Left lobe of liver (tissue), 2 donors: ENCODE measurements around the gene MAP2. TPM values are rescaled to one million over a fixed set of nuclear protein-coding genes. Genes with fewer than 3 reads are reported as not detected.
A peak's percentile ranks its signal among the peaks of the same experiment; 100 is the strongest.

ENCODE experiments used
- ATAC-seq: fragments of 200-7000 bp; cut with Tn5 transposase; one replicate; pipeline ENCODE4 v1.9.1; 2020; ENCODE audit warnings: mild to moderate bottlenecking, moderate library complexity
- DNase-seq: peaks from one replicate; pipeline ENCODE4 v3.0.0-alpha.2; 2020; ENCODE audit warnings: low spot score
- total RNA-seq: library from RNA; stranded (reverse); gene quantifications from one replicate; pipeline ENCODE4 v1.2.1, GENCODE V29; 2021
- donor health status: DM: no; HTN: no; CAD: no; lungs with moderate emphysema.
- donor health status: DM: no; HTN: yes; CAD: no.

The MAP2 gene, protein sequence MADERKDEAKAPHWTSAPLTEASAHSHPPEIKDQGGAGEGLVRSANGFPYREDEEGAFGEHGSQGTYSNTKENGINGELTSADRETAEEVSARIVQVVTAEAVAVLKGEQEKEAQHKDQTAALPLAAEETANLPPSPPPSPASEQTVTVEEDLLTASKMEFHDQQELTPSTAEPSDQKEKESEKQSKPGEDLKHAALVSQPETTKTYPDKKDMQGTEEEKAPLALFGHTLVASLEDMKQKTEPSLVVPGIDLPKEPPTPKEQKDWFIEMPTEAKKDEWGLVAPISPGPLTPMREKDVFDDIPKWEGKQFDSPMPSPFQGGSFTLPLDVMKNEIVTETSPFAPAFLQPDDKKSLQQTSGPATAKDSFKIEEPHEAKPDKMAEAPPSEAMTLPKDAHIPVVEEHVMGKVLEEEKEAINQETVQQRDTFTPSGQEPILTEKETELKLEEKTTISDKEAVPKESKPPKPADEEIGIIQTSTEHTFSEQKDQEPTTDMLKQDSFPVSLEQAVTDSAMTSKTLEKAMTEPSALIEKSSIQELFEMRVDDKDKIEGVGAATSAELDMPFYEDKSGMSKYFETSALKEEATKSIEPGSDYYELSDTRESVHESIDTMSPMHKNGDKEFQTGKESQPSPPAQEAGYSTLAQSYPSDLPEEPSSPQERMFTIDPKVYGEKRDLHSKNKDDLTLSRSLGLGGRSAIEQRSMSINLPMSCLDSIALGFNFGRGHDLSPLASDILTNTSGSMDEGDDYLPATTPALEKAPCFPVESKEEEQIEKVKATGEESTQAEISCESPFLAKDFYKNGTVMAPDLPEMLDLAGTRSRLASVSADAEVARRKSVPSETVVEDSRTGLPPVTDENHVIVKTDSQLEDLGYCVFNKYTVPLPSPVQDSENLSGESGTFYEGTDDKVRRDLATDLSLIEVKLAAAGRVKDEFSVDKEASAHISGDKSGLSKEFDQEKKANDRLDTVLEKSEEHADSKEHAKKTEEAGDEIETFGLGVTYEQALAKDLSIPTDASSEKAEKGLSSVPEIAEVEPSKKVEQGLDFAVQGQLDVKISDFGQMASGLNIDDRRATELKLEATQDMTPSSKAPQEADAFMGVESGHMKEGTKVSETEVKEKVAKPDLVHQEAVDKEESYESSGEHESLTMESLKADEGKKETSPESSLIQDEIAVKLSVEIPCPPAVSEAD (N-terminal part only)
- 2.3 TPM for total RNA-seq

- ATAC-seq (peak; percentile 98), DNase-seq (peak; percentile 75)
Observed at GRCh38 chr2:209423562-209424198, at the start of gene MAP2. Gene MAP2 (plus strand): TSS chr2:209424047. CDS start chr2:209653171, 229,124 bp downstream.

DNA sequence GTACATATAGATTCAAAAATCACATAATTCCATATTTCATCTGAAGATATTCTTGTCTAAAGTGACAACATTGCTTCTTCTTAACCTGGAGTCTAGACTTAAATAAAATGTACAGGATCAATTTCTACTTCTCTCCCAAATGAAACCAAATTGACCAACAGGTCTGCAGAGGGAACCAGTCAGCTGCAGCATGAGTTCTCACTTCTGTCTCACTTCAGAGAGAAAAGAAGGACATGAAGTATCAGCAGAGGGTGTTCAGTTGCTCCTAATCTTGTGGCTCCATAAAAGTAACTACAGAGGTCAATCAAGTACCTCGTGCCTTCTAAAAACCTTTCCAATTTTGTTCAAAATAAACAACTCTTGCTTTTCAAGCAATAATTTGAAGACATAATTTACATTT is 47.2 kb upstream of the MAP2 start:
- no peak for DNase-seq
- no peak for ATAC-seq

DNA sequence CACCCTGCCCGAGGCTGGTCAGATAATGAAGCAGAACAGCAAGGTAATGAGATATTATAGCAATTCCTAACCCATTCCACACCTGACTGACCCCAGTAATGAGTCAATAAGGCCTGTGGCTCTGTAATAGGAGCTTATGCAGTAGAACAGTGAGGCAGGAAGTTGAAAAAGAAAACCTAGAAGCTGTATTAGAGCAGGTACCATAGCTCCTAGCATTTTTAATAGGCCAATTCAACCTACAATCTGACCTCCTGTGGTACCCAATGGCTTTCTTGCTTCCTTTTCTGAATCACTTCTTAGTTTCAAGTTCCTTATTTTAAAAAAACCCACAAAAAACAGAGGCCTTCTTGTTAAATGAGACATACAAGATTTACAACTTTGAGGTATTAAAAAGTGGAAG is 43.6 kb upstream of the MAP2 start:
- DNase-seq (no peak), ATAC-seq (no peak)

DNA sequence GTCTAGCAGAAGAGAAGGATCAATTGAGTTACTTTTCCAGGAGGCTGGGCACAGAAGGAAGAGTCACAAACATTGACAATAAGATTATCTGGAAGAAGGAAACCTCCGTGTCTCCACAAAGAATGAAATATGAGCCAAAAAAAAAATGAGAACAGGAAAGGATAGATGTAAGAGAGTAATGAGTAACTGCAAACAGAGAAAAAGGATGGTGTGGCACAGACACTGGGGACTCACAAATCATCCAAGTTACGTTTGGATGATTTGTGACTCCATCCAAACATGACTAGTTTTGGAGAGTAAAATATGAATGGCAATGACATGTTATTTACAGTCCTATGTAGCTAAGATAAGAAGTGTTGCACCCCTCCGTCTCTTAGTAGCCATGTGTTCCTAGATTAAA is 42.8 kb upstream of the MAP2 start:
- DNase-seq (no peak), ATAC-seq (no peak)

DNA sequence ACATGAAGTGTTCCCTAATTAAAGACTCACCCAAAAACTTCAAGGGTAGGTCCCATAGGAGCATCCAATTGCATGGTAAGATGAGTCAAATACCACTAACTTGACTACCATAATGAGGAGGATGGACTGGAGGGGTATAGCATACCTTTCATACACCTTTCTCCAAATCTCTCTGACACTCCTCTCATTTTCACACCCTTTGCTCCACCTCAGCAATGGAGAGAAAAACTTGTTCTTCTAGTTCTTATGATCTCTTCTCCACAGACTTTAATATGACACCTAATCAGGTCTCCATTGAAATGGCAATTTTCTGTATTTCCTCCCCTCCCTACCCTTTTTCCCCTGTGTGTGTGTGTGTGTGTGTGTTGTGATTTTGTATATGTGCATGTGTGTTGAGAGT is 41.1 kb upstream of the MAP2 start:
- no peak for ATAC-seq
- no peak for DNase-seq

DNA sequence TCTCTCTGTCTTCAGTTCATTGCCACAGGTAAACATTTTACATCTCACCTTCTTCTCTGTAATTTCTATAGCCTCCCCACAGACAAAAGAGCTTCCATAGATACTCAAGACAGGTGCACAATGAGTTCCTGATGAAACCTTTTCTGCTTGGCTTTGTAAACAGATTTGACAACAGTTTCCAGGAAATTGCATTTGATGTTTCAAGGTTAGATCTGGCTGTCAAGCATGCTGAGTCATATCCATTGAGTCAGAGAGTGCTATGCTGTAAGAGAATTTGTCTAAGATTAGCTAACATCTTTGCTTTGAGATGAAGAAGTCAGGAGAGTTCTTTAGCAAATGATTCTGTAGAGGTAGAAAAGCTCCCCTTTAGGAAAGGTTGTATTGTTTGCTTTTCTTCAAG is 40.6 kb upstream of the MAP2 start:
- ATAC-seq (no peak), DNase-seq (no peak)

DNA sequence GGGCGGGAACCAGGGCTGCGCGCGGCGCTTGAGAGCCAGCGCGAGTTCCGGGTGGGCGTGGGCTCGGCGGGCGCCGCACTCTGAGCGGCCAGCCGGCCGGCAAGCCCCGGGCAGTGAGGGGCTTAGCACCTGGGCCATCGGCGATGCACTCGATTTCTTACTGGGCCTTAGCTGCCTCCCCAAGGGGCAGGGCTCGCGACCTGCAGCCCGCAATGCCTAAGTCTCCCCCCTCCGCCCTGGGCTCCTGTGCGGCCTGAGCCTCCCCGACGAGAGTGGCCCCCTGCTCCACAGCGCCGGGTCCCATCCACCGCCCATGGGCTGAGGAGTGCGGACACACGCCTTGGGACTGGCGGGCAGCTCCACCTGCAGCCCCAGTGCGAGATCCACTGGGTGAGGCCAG is 36.5 kb upstream of the MAP2 start:
- DNase-seq (no peak), ATAC-seq (no peak)

- DNase-seq: no peak
- no peak for ATAC-seq
Observed at GRCh38 chr2:209388446-209389037, 35.3 kb upstream of the MAP2 start.

GRCh38 chr2:209389171-209389618 is 34.7 kb upstream of the MAP2 start:
- DNase-seq: no peak
- ATAC-seq: no peak

DNA sequence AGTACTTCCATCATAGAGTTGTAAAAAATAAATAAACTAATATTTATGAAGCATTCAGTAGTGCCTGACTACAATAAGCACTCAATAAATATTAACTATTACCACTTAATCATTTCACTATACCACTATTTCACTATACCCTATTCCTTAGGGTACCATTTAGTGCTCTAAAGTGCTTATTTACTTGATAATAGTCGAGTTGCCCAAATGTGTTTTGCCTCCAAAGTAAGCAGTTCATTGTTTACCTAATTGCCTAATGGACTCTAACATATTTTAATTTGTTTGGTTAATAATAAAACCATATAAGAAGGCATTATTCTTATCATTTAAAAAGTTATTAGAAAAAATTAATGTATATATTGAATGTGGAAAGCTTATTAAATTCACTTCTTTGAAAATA is 33.0 kb upstream of the MAP2 start:
- ATAC-seq: no peak
- DNase-seq: no peak

- DNase-seq (no peak), ATAC-seq (no peak)
Observed at GRCh38 chr2:209391776-209392401, 32.0 kb upstream of the MAP2 start.

- no peak for DNase-seq
- ATAC-seq: no peak
Observed at GRCh38 chr2:209395229-209395628, 28.6 kb upstream of the MAP2 start.

- ATAC-seq (no peak), DNase-seq (no peak)
Observed at GRCh38 chr2:209395652-209396051, 28.2 kb upstream of the MAP2 start.

DNA sequence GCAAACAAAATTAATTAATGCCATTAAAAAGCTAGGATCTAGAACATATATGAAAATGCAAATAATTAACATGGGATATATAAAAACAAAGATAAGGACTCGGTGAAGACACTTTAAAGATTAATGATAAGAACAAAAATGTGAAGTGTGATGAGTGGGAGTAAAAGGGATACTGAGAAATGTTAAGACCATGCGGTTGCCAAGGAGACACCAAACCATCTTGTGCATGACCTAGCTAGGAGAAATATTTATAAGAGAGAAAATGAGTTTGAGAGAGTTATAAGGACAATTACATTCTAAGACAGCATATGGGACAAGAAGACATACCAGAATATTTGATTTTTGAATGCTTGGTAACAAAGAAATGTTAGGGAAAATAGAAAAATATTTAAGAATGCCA is 25.4 kb upstream of the MAP2 start:
- ATAC-seq (no peak), DNase-seq (no peak)

- ATAC-seq (no peak), DNase-seq (no peak)
Observed at GRCh38 chr2:209401788-209402187, 22.1 kb upstream of the MAP2 start.

DNA sequence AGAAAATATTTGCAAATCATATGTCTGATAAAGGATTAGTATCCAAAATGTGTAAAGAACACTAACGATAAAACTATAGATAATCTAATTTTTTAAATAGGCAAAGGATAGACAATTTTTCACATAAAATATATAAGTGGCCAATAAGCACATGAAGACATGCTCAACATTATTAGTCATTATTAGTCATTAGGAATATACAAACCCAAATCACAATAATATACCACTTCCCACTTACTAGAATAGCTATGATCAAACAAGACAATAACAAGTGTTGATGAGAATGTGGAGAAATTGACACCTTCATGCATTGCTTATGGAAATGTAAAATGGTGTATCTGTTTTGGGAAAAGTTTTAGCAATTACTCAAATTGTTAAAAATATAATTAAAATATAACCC is 12.6 kb upstream of the MAP2 start:
- ATAC-seq: no peak

GRCh38 chr2:209411718-209412117 is 12.1 kb upstream of the MAP2 start:
- DNase-seq: no peak
- no peak for ATAC-seq

More for the DNA sequence above, 12.6 kb upstream of the MAP2 start:
- DNase-seq: no peak

- no peak for DNase-seq
- ATAC-seq: no peak
Observed at GRCh38 chr2:209413311-209414014, 10.4 kb upstream of the MAP2 start.

GRCh38 chr2:209416913-209417312 is 6.9 kb upstream of the MAP2 start:
- DNase-seq (no peak), ATAC-seq (no peak)
